ENCODE data around the gene ZNF396. TPM values are rescaled to one million over a fixed set of nuclear protein-coding genes. Genes with fewer than 3 reads are reported as not detected.

The ZNF396 gene
- total RNA-seq, 1 donor, result 0.52 TPM

GRCh38 chr18:35331367-35332087 is 45.6 kb downstream of the ZNF396 start:
- no peaks in the 10 kb centered on the region for H3K27me3 ChIP-seq (ENCODE audit: insufficient read depth, low read length)
- H3K4me1 ChIP-seq (ENCODE audit: insufficient read depth, low read length), result no peaks in the 10 kb centered on the region
- no peak overlapping the region for H3K4me3 ChIP-seq (ENCODE audit: low read length)
- H3K9me3 ChIP-seq (ENCODE audit: low read depth, low read length), result peaks cover 4% of the 10 kb centered on the region

DNA sequence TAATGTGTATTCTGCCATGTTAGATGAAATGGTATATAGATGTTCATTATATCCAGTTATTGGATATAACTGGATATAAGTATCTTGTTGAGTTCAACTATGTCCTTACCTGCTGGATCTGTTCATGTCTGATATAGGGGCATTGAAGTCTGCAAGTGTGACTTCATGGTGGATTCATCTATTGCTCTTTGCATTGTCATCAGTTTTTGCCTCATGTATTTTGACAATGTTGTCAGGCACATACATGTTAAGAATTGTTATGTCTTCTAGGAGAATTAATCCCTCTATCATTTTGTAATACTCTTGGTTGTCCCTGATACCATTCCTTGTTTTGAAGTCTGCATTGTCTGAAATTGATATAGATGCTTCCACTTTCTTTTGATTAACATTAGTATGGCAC is 48.3 kb downstream of the ZNF396 start:
- Histone ChIP-seq H3K4me1 (ENCODE audit: insufficient read depth, low read length) (no peaks in the 10 kb centered on the region), H3K27me3 (ENCODE audit: insufficient read depth, low read length) (no peaks in the 10 kb centered on the region), H3K9me3 (ENCODE audit: low read depth, low read length) (peaks cover 4% of the 10 kb centered on the region), H3K4me3 (ENCODE audit: low read length) (no peak overlapping the region)

DNA sequence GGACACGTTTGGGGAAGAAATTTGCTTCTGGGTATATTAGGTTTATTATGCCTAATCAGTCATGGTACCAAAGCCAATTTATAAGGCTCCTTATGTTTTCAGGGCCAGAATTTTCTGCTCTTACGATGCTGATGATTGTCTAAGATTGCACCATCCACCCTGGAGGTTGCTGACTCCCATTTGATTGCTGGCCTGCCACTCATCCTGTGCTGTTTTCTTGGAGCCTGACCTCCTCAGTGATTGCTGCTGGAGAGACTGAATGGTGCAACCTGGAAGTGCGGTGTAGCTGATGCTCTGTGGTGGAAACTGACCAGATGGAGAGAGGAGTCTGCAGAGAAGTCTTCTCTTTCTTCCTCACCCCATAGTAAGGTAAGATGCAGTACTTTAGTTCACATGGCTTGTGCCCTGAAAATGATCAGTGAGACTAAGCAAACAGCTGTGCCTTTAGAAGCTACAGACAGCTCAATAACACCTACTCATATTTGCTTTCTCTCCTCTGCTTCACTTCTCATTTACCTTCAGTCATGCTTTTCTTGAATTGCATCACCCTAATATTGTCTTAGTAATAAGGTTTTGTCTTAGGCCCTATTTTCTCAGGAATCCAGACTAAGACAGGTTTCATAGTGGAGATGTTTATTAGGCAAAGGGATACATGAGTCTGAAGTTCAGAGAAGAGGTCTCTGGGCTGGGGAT is 50.3 kb downstream of the ZNF396 start:
- no peaks in the 10 kb centered on the region for H3K4me1 ChIP-seq (ENCODE audit: insufficient read depth, low read length)
- peaks cover 4% of the 10 kb centered on the region for H3K9me3 ChIP-seq (ENCODE audit: low read depth, low read length)
- H3K27me3 ChIP-seq (ENCODE audit: insufficient read depth, low read length), result no peaks in the 10 kb centered on the region
- no peak overlapping the region for H3K4me3 ChIP-seq (ENCODE audit: low read length)

DNA sequence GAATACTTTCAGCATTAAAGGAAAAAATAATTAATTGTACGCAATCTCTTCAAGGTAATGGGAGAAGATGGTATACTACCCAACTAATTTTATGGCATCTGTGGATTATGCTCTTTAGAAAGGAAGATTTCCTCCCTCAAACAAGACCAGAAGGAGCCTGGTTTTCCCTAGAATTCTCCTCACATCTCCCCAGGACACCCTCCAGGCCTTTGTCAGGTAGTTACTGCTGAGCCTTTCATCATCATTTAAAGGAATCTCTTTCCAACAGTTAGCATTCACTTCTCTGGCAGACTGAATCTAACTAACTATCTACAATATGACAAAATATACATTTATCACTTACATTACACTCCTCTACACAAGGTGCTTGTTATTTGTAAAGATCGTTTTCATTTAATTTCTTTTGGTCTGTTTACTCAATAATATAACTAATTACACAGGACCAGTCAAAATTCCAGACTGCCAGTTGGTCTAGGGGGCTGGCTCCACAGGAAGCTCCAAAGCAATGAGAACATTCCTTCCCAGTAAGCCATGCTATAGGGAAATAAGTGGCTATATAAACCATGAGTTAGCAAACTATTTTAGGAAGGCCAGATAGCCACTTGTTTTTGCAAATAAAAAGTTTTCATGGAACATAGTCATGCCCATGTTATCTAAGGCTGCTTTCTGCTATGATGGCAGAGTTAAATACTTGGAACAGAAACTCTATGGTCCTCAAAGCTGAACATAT is 52.0 kb downstream of the ZNF396 start:
- Histone ChIP-seq H3K9me3 (ENCODE audit: low read depth, low read length) (peaks cover 4% of the 10 kb centered on the region), H3K4me3 (ENCODE audit: low read length) (no peak overlapping the region), H3K4me1 (ENCODE audit: insufficient read depth, low read length) (no peaks in the 10 kb centered on the region), H3K27me3 (ENCODE audit: insufficient read depth, low read length) (no peaks in the 10 kb centered on the region)

- no peaks in the 10 kb centered on the region for H3K4me1 ChIP-seq (ENCODE audit: insufficient read depth, low read length)
- H3K9me3 ChIP-seq (ENCODE audit: low read depth, low read length), result no peaks in the 10 kb centered on the region
- H3K4me3 ChIP-seq (ENCODE audit: low read length), result no peak overlapping the region
- no peaks in the 10 kb centered on the region for H3K27me3 ChIP-seq (ENCODE audit: insufficient read depth, low read length)
Observed at GRCh38 chr18:35322486-35323458, 54.4 kb downstream of the ZNF396 start.

Other genes with a start within 250 kb of the ZNF396 start
- 7.7 TPM for gene ZNF397, start 136.3 kb downstream of the ZNF396 start, total RNA-seq
- gene ZSCAN30, start 87.1 kb downstream of the ZNF396 start, total RNA-seq, result 6.1 TPM
- 72.3 TPM for gene ZNF24, start 32.9 kb downstream of the ZNF396 start, total RNA-seq
- 11.5 TPM for gene INO80C, start 120.6 kb upstream of the ZNF396 start, total RNA-seq
- 50.4 TPM for gene GALNT1, start 204.4 kb upstream of the ZNF396 start, total RNA-seq